Osteoblast (primary cell): ENCODE data around the gene PGAM2. TPM values are rescaled to one million over a fixed set of nuclear protein-coding genes. Genes with fewer than 3 reads are reported as not detected.
A peak's percentile ranks its signal among the peaks of the same experiment; 100 is the strongest.

Experiments used
- DNase-seq: peaks from one replicate; pipeline ENCODE4 v3.0.0; 2011; ENCODE audit warnings: low spot score, mixed read lengths; ENCODE audit not compliant: insufficient read length; ENCODE audit errors: missing footprints
- H2AFZ ChIP-seq: 2 replicates; pipeline ENCODE4 v1.6.0; 2011; ENCODE audit warnings: mild to moderate bottlenecking, low read length
- H3K27ac ChIP-seq: 2 replicates; pipeline ENCODE4 v1.5.1; 2011; ENCODE audit warnings: mild to moderate bottlenecking, low read depth, low read length, moderate library complexity
- H3K27me3 ChIP-seq: 2 replicates; pipeline ENCODE4 v1.6.0; 2012; ENCODE audit warnings: mild to moderate bottlenecking, control low read depth, inconsistent platforms, low read length, moderate library complexity; ENCODE audit not compliant: insufficient read depth
- H3K36me3 ChIP-seq: 2 replicates; pipeline ENCODE4 v1.5.1; 2011; ENCODE audit warnings: mild to moderate bottlenecking, low read length, control low read depth, moderate library complexity; ENCODE audit not compliant: insufficient read depth
- H3K4me1 ChIP-seq: 2 replicates; pipeline ENCODE4 v1.5.1; 2011; ENCODE audit warnings: mild to moderate bottlenecking, low read length, control low read depth, moderate library complexity; ENCODE audit not compliant: insufficient read depth
- H3K4me2 ChIP-seq: 2 replicates; pipeline ENCODE4 v1.6.0; 2011; ENCODE audit warnings: mild to moderate bottlenecking, low read length; ENCODE audit not compliant: insufficient read depth
- H3K4me3 ChIP-seq: fragments of 200-600 bp; sonication (generic); 3 replicates; pipeline ENCODE4 v1.5.1; 2012; ENCODE audit warnings: mild to moderate bottlenecking, low read length, inconsistent platforms; ENCODE audit not compliant: insufficient read depth
- H3K79me2 ChIP-seq: 2 replicates; pipeline ENCODE4 v1.6.0; 2012; ENCODE audit warnings: mild to moderate bottlenecking, low read length, control low read depth, inconsistent platforms; ENCODE audit not compliant: insufficient read depth
- H3K9me3 ChIP-seq: 2 replicates; pipeline ENCODE4 v1.5.1; 2011; ENCODE audit warnings: low read depth, low read length, control low read depth
- H4K20me1 ChIP-seq: 2 replicates; pipeline ENCODE4 v1.6.0; 2012; ENCODE audit warnings: mild to moderate bottlenecking, low read length, control low read depth; ENCODE audit not compliant: insufficient read depth
- CTCF ChIP-seq: IDR thresholded peaks from 2 replicates; pipeline ENCODE4 v1.5.1; 2011; ENCODE audit warnings: mild to moderate bottlenecking, low read depth, low read length, moderate library complexity; ENCODE audit errors: extremely low read depth
- total RNA-seq: library from RNA; depleted of rRNA; stranded (reverse); fragments of >200 nt; gene quantifications from 2 replicates; pipeline ENCODE4 v1.2.3, GENCODE V29; 2012

The PGAM2 gene
- total RNA-seq, 1 donor = 0.36 TPM

- Histone ChIP-seq H3K27me3 (no peaks in the 10 kb centered on the region), H3K79me2 (peaks cover 57% of the 10 kb centered on the region), H3K4me1 (peaks cover 44% of the 10 kb centered on the region), H2AFZ (no peak overlapping the region), H3K9me3 (no peaks in the 10 kb centered on the region), H3K4me2 (peak overlapping the region; percentile 100), H4K20me1 (peaks cover 40% of the 10 kb centered on the region), H3K36me3 (peaks cover 44% of the 10 kb centered on the region), H3K4me3 (peak overlapping the region; percentile 93), H3K27ac (peak overlapping the region; percentile 96)
- DNase-seq = peak; percentile 82
- TF ChIP-seq CTCF = no peak
These were observed 40.5 kb upstream of the PGAM2 start for GRCh38 chr7:44105832-44106231.

GRCh38 chr7:44104860-44105771, 39.7 kb upstream of the PGAM2 start:
- peaks cover 51% of the 10 kb centered on the region for H3K4me1 ChIP-seq
- peak; percentile 98 for DNase-seq
- TF ChIP-seq CTCF = no peak
- H3K4me3 ChIP-seq = peak overlapping the region; percentile 93
- H3K27me3 ChIP-seq = no peaks in the 10 kb centered on the region
- H3K79me2 ChIP-seq = peaks cover 54% of the 10 kb centered on the region
- H3K4me2 ChIP-seq = peak overlapping the region; percentile 100
- peak overlapping the region; percentile 60 for H2AFZ ChIP-seq
- H3K27ac ChIP-seq = peak overlapping the region; percentile 96
- no peaks in the 10 kb centered on the region for H3K9me3 ChIP-seq
- peaks cover 39% of the 10 kb centered on the region for H4K20me1 ChIP-seq
- peaks cover 37% of the 10 kb centered on the region for H3K36me3 ChIP-seq

- H3K27ac ChIP-seq = peak within 1 kb of the TSS; percentile 96
- no peak for TF ChIP-seq CTCF
- H3K4me1 ChIP-seq = peaks cover 55% of the 10 kb centered on the region
These were observed 38.8 kb upstream of the PGAM2 start, which contains the start of gene AEBP1 for GRCh38 chr7:44103923-44104859. AEBP1 (plus strand) TSS chr7:44104345; CDS start chr7:44104666, 321 bp downstream.

More at GRCh38 chr7:44103923-44104859, 38.8 kb upstream of the PGAM2 start, which contains the start of gene AEBP1:
- peaks cover 28% of the 10 kb centered on the region for H3K36me3 ChIP-seq
- peaks cover 31% of the 10 kb centered on the region for H4K20me1 ChIP-seq
- H3K27me3 ChIP-seq = no peaks in the 10 kb centered on the region
- H3K4me2 ChIP-seq = peak within 1 kb of the TSS; percentile 100
- H3K79me2 ChIP-seq = peaks cover 46% of the 10 kb centered on the region
- peak within 1 kb of the TSS; percentile 93 for H3K4me3 ChIP-seq
- DNase-seq = peak; percentile 93
- peak within 1 kb of the TSS; percentile 60 for H2AFZ ChIP-seq
- no peaks in the 10 kb centered on the region for H3K9me3 ChIP-seq
